Measurements from ENCODE around the gene SOAT2. TPM values are rescaled to one million over a fixed set of nuclear protein-coding genes. Genes with fewer than 3 reads are reported as not detected.

Gene SOAT2
- total RNA-seq, 1 experiment from 2014 or later = not detected

GRCh38 chr12:53073881-53074280 is 29.4 kb upstream of the SOAT2 start:
- Histone ChIP-seq H3K23ac (ENCODE audit: insufficient read length, low read depth, low read length) (no peak overlapping the region), H3K4me2 (ENCODE audit: insufficient read depth, insufficient read length, low read length) (no peak overlapping the region), H3K79me1 (ENCODE audit: insufficient read depth, low read depth, low read length, poor library complexity, severe bottlenecking) (no peaks in the 10 kb centered on the region), H2BK12ac (ENCODE audit: insufficient read length, low read depth, low read length) (no peak overlapping the region), H3K27me3 (ENCODE audit: insufficient read depth, low read length) (no peaks in the 10 kb centered on the region), H2AK5ac (ENCODE audit: insufficient read length, low read length) (no peak overlapping the region), H2AFZ (ENCODE audit: low read length) (no peak overlapping the region), H4K91ac (ENCODE audit: insufficient read length, low read depth, low read length) (no peak overlapping the region), H4K8ac (replicated peaks; ENCODE audit: insufficient read length, low read depth, low read length) (no peak overlapping the region), H3K56ac (ENCODE audit: insufficient read length, low read depth, low read length) (no peak overlapping the region), H2BK120ac (ENCODE audit: low read depth, low read length, poor library complexity, severe bottlenecking) (no peak overlapping the region), H2BK20ac (ENCODE audit: low read depth, low read length, poor library complexity, severe bottlenecking) (no peak overlapping the region), H4K5ac (ENCODE audit: insufficient read length, low read depth, low read length) (no peak overlapping the region), H3K4ac (ENCODE audit: low read depth, low read length) (no peak overlapping the region), H3K9ac (ENCODE audit: extremely low read depth, insufficient read length, low read length) (no peak overlapping the region), H3K27ac (ENCODE audit: insufficient read length, low read depth, low read length) (no peak overlapping the region), H4K20me1 (ENCODE audit: control insufficient read depth, insufficient read depth, insufficient read length) (no peaks in the 10 kb centered on the region), H3K4me1 (ENCODE audit: insufficient read depth, low read length) (peaks cover 5% of the 10 kb centered on the region; the same call in 1 of the 2 replicates), H3K9me3 (ENCODE audit: control insufficient read depth, low read depth, low read length) (no peaks in the 10 kb centered on the region), H3K79me2 (ENCODE audit: insufficient read depth, low read length) (no peaks in the 10 kb centered on the region), H3K23me2 (ENCODE audit: insufficient read length, low read depth, low read length, poor library complexity, severe bottlenecking) (no peaks in the 10 kb centered on the region), H3T11ph (ENCODE audit: low read length) (no peak overlapping the region), H2BK5ac (ENCODE audit: insufficient read length, low read length) (no peak overlapping the region), H3K18ac (ENCODE audit: insufficient read length, low read depth, low read length) (no peak overlapping the region), H3K14ac (ENCODE audit: insufficient read depth, low read length) (no peak overlapping the region), H2BK15ac (ENCODE audit: low read depth, low read length) (no peak overlapping the region)
- H3K27me3 Mint-ChIP-seq (ENCODE audit: low read depth) = no peaks in the 10 kb centered on the region; the same call in 1 of the 2 replicates
- WGBS (ENCODE audit: extremely low coverage, insufficient read length, low lambda C conversion rate) = no CpG with 5 or more reads among the region's 6 CpGs
- H3K36me3 Mint-ChIP-seq (ENCODE audit: insufficient read depth in 1 of 3, low read depth in 3 of 3) = peaks cover 12 to 40% (median 29%) of the 10 kb centered on the region in 3 experiments
- no peak for TF ChIP-seq CTCF (conservative IDR thresholded peaks at IDR 0.05)
- H3K27ac Mint-ChIP-seq = no peak overlapping the region
- no peak overlapping the region; a peak in 1 of 5 replicates for H3K4me3 Mint-ChIP-seq
- no peaks in the 10 kb centered on the region for H3K9me3 Mint-ChIP-seq
- H3K4me1 Mint-ChIP-seq = peaks cover 37 to 42% of the 10 kb centered on the region in 2 experiments
- no peak for DNase-seq

Measured in H9 (cell line).